Glomerular visceral epithelial cell (primary cell): ENCODE data around the gene SRMS.

ENCODE experiments used
- DNase-seq: peaks from one replicate; pipeline ENCODE4 v3.0.0-alpha.2; 2016; ENCODE audit errors: extremely low spot score

The SRMS gene

GRCh38 chr20:63553933-63554290 lies 6.4 kb upstream of the SRMS start, which contains the start of gene FNDC11:
TSS of gene FNDC11 (plus strand) at chr20:63554159. CDS start at chr20:63555664, 1,505 bp downstream.
- no peak for DNase-seq

- DNase-seq = peak; percentile 84
Observed at GRCh38 chr20:63553251-63553932, 5.8 kb upstream of the SRMS start.

- DNase-seq = peak; percentile 39
Observed at GRCh38 chr20:63552481-63553249, 5.1 kb upstream of the SRMS start.

GRCh38 chr20:63551068-63551467 lies 3.5 kb upstream of the SRMS start:
- no peak for DNase-seq

GRCh38 chr20:63549679-63550282 lies 2.2 kb upstream of the SRMS start:
- no peak for DNase-seq

GRCh38 chr20:63549019-63549418 lies 1.5 kb upstream of the SRMS start:
- no peak for DNase-seq

GRCh38 chr20:63548542-63548941 lies 993 bp upstream of the SRMS start:
- DNase-seq = no peak

- DNase-seq = no peak
Observed at GRCh38 chr20:63546956-63547724, 409 bp downstream of the SRMS start.

GRCh38 chr20:63546256-63546955 lies 1.1 kb downstream of the SRMS start:
- DNase-seq = no peak

- DNase-seq = no peak
Observed at GRCh38 chr20:63545814-63546213, 1.7 kb downstream of the SRMS start.

GRCh38 chr20:63544958-63545516 lies 2.5 kb downstream of the SRMS start:
- DNase-seq = peak; percentile 55

- DNase-seq = no peak
Observed at GRCh38 chr20:63544241-63544957, 3.1 kb downstream of the SRMS start.

- no peak for DNase-seq
Observed at GRCh38 chr20:63543733-63544132, 3.8 kb downstream of the SRMS start.

- DNase-seq = no peak
Observed at GRCh38 chr20:63543131-63543530, 4.4 kb downstream of the SRMS start.

- DNase-seq = no peak
Observed at GRCh38 chr20:63542696-63543095, 4.9 kb downstream of the SRMS start.

- no peak for DNase-seq
Observed at GRCh38 chr20:63542031-63542559, 5.5 kb downstream of the SRMS start.

GRCh38 chr20:63541371-63541770 lies 6.2 kb downstream of the SRMS start:
- DNase-seq = no peak

- DNase-seq = no peak
Observed at GRCh38 chr20:63540417-63541186, 6.9 kb downstream of the SRMS start.
